HUES64 (cell line): ENCODE measurements around the gene GALNT10.

Experiments used
- H3K27ac ChIP-seq: 2 replicates; pipeline ENCODE4 v1.7.0; 2013; ENCODE audit warnings: low read depth, low read length, inconsistent platforms
- H3K27me3 ChIP-seq: 2 replicates; pipeline ENCODE4 v1.6.1; 2013; ENCODE audit warnings: mild to moderate bottlenecking, low read length; ENCODE audit not compliant: insufficient read depth
- H3K36me3 ChIP-seq: 2 replicates; pipeline ENCODE4 v1.6.1; 2013; ENCODE audit warnings: mild to moderate bottlenecking, low read length; ENCODE audit not compliant: insufficient read depth
- H3K4me1 ChIP-seq: 2 replicates; pipeline ENCODE4 v1.6.1; 2013; ENCODE audit warnings: mild to moderate bottlenecking, low read length, moderate library complexity; ENCODE audit not compliant: insufficient read depth
- H3K4me3 ChIP-seq: 2 replicates; pipeline ENCODE4 v1.5.1; 2013; ENCODE audit warnings: mild to moderate bottlenecking, low read length, moderate library complexity
- H3K9ac ChIP-seq: 2 replicates; pipeline ENCODE4 v1.6.1; 2013; ENCODE audit warnings: mild to moderate bottlenecking, low read depth, low read length
- H3K9me3 ChIP-seq: 2 replicates; pipeline ENCODE4 v1.6.1; 2013; ENCODE audit warnings: low read depth, low read length; ENCODE audit not compliant: insufficient read depth
- WGBS: fragments of 150-250, 120-280 bp; methylation state at CpG from one replicate; pipeline ENCODE4 v1.1.7; 2013; ENCODE audit warnings: missing lambda C conversion rate; 5-methylcytosine and 5-hydroxymethylcytosine counted together

GALNT10 gene

DNA sequence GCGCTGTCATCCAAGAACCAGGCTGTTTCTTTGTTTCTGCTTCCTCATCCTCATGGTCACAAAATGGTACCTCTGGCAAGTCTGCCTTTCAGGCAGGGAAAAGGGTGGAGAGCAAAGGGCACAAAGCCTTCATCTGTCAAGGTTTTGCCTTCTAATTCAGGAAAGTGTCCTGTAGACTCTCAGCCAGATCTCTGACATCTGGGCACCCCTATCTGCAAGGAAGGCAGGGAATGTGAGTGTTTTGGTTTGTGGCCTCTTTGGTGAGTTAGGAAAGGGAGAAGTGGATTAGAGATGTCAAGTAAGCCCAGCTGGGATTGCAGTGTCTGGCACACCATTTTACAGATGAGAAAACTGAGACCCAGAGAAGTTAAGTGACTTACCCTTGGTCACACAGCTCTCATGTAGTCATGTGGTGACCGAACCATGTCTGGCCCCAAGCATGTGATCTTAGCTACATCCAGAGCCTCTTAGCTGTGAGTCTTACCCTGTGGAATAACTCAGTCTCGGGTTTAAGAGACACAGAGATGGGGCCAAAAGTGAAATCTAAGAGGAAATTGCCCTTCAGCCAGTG is 139.6 kb downstream of the GALNT10 start:
- Histone ChIP-seq H3K27ac (no peak overlapping the region), H3K4me3 (no peak overlapping the region), H3K9ac (no peak overlapping the region), H3K4me1 (no peaks in the 10 kb centered on the region), H3K9me3 (no peaks in the 10 kb centered on the region), H3K27me3 (no peaks in the 10 kb centered on the region), H3K36me3 (no peaks in the 10 kb centered on the region)
- 90% methylated on average over 3 of the region's 3 CpGs for WGBS

DNA sequence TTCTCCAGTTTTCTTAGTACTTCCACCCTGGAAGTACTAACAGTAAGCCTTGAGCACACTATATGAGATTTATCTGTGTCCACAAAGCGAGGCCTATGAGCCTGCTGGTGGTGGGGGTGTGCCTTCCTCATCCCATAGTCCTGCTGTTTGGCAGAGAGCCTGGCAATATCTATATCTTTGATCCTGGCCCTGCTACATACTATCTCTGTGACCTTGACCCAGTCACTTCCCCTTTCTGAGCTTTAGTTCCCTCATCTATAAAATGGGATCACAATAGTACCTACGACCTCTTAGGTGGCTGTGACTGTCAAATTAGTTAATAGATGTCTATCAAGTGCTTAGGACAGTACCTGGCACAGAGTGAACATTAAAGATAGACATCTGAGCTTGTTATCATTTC is 140.7 kb downstream of the GALNT10 start:
- H3K4me1 ChIP-seq = no peaks in the 10 kb centered on the region
- H3K36me3 ChIP-seq = no peaks in the 10 kb centered on the region
- H3K27me3 ChIP-seq = no peaks in the 10 kb centered on the region
- H3K9ac ChIP-seq = no peak overlapping the region
- WGBS = 97% methylated on average over 2 of the region's 2 CpGs
- no peak overlapping the region for H3K4me3 ChIP-seq
- H3K9me3 ChIP-seq = no peaks in the 10 kb centered on the region
- H3K27ac ChIP-seq = no peak overlapping the region

DNA sequence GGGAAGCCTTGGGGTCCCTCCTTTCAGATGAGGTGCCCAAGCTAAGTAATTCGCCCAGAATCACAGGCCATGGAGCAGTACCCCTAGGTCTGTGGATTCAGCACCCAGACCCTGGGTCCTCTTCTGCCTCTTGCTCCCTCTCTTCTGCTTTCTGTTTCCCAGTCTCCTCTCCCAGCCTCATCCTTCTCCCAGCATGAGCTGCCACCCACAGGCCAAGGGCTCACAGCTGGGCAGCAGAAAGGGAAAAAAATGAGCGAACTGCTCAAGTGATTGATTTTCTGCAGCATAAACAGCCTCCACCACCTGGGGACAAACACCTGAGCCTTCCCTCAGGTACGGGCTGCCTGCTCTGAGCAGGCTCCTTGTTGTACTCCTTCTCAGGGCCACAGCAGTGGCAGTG is 141.4 kb downstream of the GALNT10 start:
- WGBS = 74% methylated on average over 3 of the region's 3 CpGs
- Histone ChIP-seq H3K9ac (no peak overlapping the region), H3K4me3 (no peak overlapping the region), H3K4me1 (no peaks in the 10 kb centered on the region), H3K36me3 (no peaks in the 10 kb centered on the region), H3K9me3 (no peaks in the 10 kb centered on the region), H3K27me3 (no peaks in the 10 kb centered on the region), H3K27ac (no peak overlapping the region)

- H3K4me1 ChIP-seq = no peaks in the 10 kb centered on the region
- no peaks in the 10 kb centered on the region for H3K27me3 ChIP-seq
- WGBS = 96% methylated on average over 6 of the region's 6 CpGs
- no peak overlapping the region for H3K4me3 ChIP-seq
- H3K9ac ChIP-seq = no peak overlapping the region
- no peaks in the 10 kb centered on the region for H3K36me3 ChIP-seq
- H3K27ac ChIP-seq = no peak overlapping the region
- H3K9me3 ChIP-seq = no peaks in the 10 kb centered on the region
Measured at GRCh38 chr5:154332451-154332850, 141.9 kb downstream of the GALNT10 start.

DNA sequence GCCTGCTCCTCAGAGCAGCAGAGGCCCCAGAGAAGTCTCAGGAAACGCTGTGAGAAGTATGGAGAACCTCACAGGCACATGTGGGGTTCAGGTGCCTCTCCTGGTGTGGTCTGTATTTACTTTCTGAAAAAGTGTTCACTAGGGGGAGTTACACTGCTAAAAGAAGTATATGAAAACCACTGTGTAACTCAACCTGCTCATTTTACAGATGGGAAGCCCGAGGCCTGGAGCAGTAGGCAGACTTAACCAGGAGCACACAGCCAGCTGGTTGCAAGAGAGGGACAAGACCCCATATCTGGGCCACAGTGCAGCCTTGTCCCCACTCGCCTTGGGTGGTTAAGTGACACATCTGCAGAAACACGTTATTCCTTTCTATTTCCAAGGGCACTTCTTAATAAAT is 142.5 kb downstream of the GALNT10 start:
- Histone ChIP-seq H3K27me3 (no peaks in the 10 kb centered on the region), H3K9ac (no peak overlapping the region), H3K9me3 (no peaks in the 10 kb centered on the region), H3K4me3 (no peak overlapping the region), H3K4me1 (no peaks in the 10 kb centered on the region), H3K27ac (no peak overlapping the region), H3K36me3 (no peaks in the 10 kb centered on the region)
- WGBS = 92% methylated on average over 4 of the region's 4 CpGs

GRCh38 chr5:154334406-154335064 is 144.0 kb downstream of the GALNT10 start:
- Histone ChIP-seq H3K27me3 (no peaks in the 10 kb centered on the region), H3K4me3 (no peak overlapping the region), H3K36me3 (no peaks in the 10 kb centered on the region), H3K27ac (no peak overlapping the region), H3K4me1 (no peaks in the 10 kb centered on the region), H3K9ac (no peak overlapping the region), H3K9me3 (no peaks in the 10 kb centered on the region)
- WGBS = 93% methylated on average over 6 of the region's 6 CpGs

DNA sequence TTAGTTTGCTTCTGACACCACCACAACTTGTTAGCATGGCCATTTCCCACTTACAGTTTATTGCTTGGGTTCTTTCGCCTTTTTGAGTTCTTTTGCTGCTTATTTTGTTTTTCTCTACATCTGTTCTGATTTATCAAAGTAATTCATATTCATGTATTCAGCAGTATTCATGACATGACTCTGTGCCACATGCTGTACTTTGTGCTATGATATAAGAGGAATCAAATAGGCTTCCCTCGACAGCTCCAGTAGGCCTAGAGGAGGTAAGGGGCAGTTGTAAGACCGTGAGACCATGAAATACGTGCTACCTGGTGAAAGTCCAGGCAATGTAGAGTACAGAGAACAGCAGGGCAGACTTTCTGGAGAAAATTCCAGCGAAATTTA is 144.5 kb downstream of the GALNT10 start:
- Histone ChIP-seq H3K9me3 (no peaks in the 10 kb centered on the region), H3K4me3 (no peak overlapping the region), H3K4me1 (no peaks in the 10 kb centered on the region), H3K36me3 (no peaks in the 10 kb centered on the region), H3K27me3 (no peaks in the 10 kb centered on the region), H3K9ac (no peak overlapping the region), H3K27ac (no peak overlapping the region)
- WGBS = 89% methylated on average over 5 of the region's 5 CpGs

GRCh38 chr5:154341620-154342019 is 151.1 kb downstream of the GALNT10 start:
- no peaks in the 10 kb centered on the region for H3K27me3 ChIP-seq
- 88% methylated on average over 5 of the region's 6 CpGs for WGBS
- H3K36me3 ChIP-seq = no peaks in the 10 kb centered on the region
- no peak overlapping the region for H3K4me3 ChIP-seq
- H3K9ac ChIP-seq = no peak overlapping the region
- no peak overlapping the region for H3K27ac ChIP-seq
- no peaks in the 10 kb centered on the region for H3K9me3 ChIP-seq
- H3K4me1 ChIP-seq = no peaks in the 10 kb centered on the region

GRCh38 chr5:154342211-154342610 is 151.7 kb downstream of the GALNT10 start:
- H3K9ac ChIP-seq = no peak overlapping the region
- H3K36me3 ChIP-seq = no peaks in the 10 kb centered on the region
- WGBS = 92% methylated on average over 7 of the region's 7 CpGs
- H3K27ac ChIP-seq = no peak overlapping the region
- no peak overlapping the region for H3K4me3 ChIP-seq
- H3K4me1 ChIP-seq = no peaks in the 10 kb centered on the region
- no peaks in the 10 kb centered on the region for H3K27me3 ChIP-seq
- no peaks in the 10 kb centered on the region for H3K9me3 ChIP-seq

GRCh38 chr5:154342963-154343362 is 152.4 kb downstream of the GALNT10 start:
- Histone ChIP-seq H3K9ac (no peak overlapping the region), H3K36me3 (no peaks in the 10 kb centered on the region), H3K27ac (no peak overlapping the region), H3K9me3 (no peaks in the 10 kb centered on the region), H3K4me3 (no peak overlapping the region), H3K27me3 (no peaks in the 10 kb centered on the region), H3K4me1 (no peaks in the 10 kb centered on the region)
- WGBS = 95% methylated on average over 4 of the region's 4 CpGs

GRCh38 chr5:154344461-154344860 is 153.9 kb downstream of the GALNT10 start:
- Histone ChIP-seq H3K4me3 (no peak overlapping the region), H3K9ac (no peak overlapping the region), H3K4me1 (no peaks in the 10 kb centered on the region), H3K27ac (no peak overlapping the region), H3K9me3 (no peaks in the 10 kb centered on the region), H3K27me3 (no peaks in the 10 kb centered on the region), H3K36me3 (no peaks in the 10 kb centered on the region)
- WGBS = 93% methylated on average over 5 of the region's 5 CpGs
